H1 (cell line): ENCODE data around the gene GALNT5. TPM values are rescaled to one million over a fixed set of nuclear protein-coding genes. Genes with fewer than 3 reads are reported as not detected.

Experiments used
- EP300 ChIP-seq, 2 experiments: IDR thresholded peaks; 1 replicate in 1 of 2; 2 replicates in 1 of 2; pipeline ENCODE4 v1.6.1; 2011 to 2012; ENCODE audit warnings: low read depth in 2 of 2, low read length in 2 of 2, mild to moderate bottlenecking in 2 of 2, borderline replicate concordance in 1 of 2, inconsistent platforms in 1 of 2, moderate library complexity in 1 of 2
- polyA plus RNA-seq, 7 experiments: library from polyadenylated mRNA; depleted of rRNA in 3 of 7; stranded (reverse) in 5 of 7; unstranded in 2 of 7; fragments of >200 nt in 5 of 7; fragments of 200-250 nt in 2 of 7; gene quantifications; 1 replicate in 5 of 7; 2 replicates in 1 of 7; 4 replicates in 1 of 7; pipeline versions ENCODE4 v1.2.1 to v1.2.3, GENCODE V29; 2011 to 2013; ENCODE audit warnings: missing spikeins in 2 of 7, mixed read lengths in 2 of 7
- total RNA-seq: library from RNA; stranded (reverse); fragmentation: NEBNext Ultra II Directional; extraction: Animal tissue kit (Norgen Biotek cat#: 25700); gene quantifications from 2 replicates; pipeline ENCODE4 v1.2.1, GENCODE V29; 2021

GALNT5 gene
- total and polyA plus RNA-seq, 2 of the 8 experiments (the other 6 are each of a cell fraction or from before 2014, with no cell fraction given) = 0.02 to 0.06 TPM

- TF ChIP-seq EP300 (IDR thresholded peaks at IDR 0.05; ENCODE audit: borderline replicate concordance in 1 of 2, low read depth in 2 of 2, low read length in 2 of 2) = no peak
These were observed 43.8 kb downstream of the GALNT5 start (continued) for GRCh38 chr2:157301307-157301706.
